Measurements from ENCODE around the gene GLB1L2. TPM values are rescaled to one million over a fixed set of nuclear protein-coding genes. Genes with fewer than 3 reads are reported as not detected.
A peak's percentile ranks its signal among the peaks of the same experiment; 100 is the strongest.
"Not testable (repeated sequence)": the region's sequence is repeated elsewhere in the genome, so short reads cannot be mapped to it uniquely, and the experiment has no call there.

The GLB1L2 gene
- total RNA-seq, 2 experiments from 2014 or later, result 1.6 to 1.7 TPM

GRCh38 chr11:134293119-134294113, 38.4 kb upstream of the GLB1L2 start:
- no peak overlapping the region for H3K27ac Mint-ChIP-seq
- DNase-seq (no peak), ATAC-seq (ENCODE audit: low read depth) (no peak)
- H3K27me3 Mint-ChIP-seq, result no peaks in the 10 kb centered on the region
- POLR2A ChIA-PET, result no interaction called here
- H3K36me3 Mint-ChIP-seq, result no peaks in the 10 kb centered on the region
- no peaks in the 10 kb centered on the region for H3K9me3 Mint-ChIP-seq
- no peaks in the 10 kb centered on the region for H3K4me1 Mint-ChIP-seq
- no peak overlapping the region for H3K4me3 Mint-ChIP-seq

DNA sequence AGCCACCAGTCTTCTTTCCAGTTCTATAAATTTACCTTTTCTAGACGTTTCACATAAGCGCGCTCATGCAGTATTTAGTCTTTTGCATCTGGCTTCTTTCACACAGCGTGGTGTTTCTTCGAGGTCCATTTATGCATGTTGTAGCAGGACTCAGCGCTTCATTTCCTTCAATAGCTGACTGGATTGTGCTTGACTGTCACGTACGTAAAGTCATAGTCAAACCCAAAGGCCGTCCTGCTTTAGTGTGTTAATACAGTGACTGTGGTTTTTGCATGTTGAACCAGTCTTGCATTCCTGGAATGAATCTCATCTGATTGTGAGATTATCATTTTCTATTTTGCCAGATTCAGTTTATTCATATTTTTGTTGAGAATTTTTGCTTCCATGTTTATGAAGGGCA, 37.1 kb upstream of the GLB1L2 start:
- POLR2A ChIA-PET, result no interaction called here
- Mint-ChIP-seq H3K9me3 (no peaks in the 10 kb centered on the region), H3K27ac (no peak overlapping the region), H3K4me3 (no peak overlapping the region), H3K4me1 (no peaks in the 10 kb centered on the region), H3K27me3 (no peaks in the 10 kb centered on the region), H3K36me3 (peaks cover 4% of the 10 kb centered on the region)
- DNase-seq (no peak), ATAC-seq (ENCODE audit: low read depth) (no peak)

- Mint-ChIP-seq H3K36me3 (peaks cover 5% of the 10 kb centered on the region), H3K27me3 (no peaks in the 10 kb centered on the region), H3K4me3 (no peak overlapping the region), H3K4me1 (no peaks in the 10 kb centered on the region), H3K27ac (no peak overlapping the region), H3K9me3 (peaks cover 4% of the 10 kb centered on the region)
- POLR2A ChIA-PET, result no interaction called here
- DNase-seq (no peak), ATAC-seq (ENCODE audit: low read depth) (no peak)
Observed at GRCh38 chr11:134312223-134312622, 19.6 kb upstream of the GLB1L2 start.

- DNase-seq, result no peak
- Mint-ChIP-seq H3K9me3 (peaks cover 4% of the 10 kb centered on the region), H3K36me3 (peaks cover 7% of the 10 kb centered on the region), H3K27ac (no peak overlapping the region), H3K27me3 (no peaks in the 10 kb centered on the region), H3K4me3 (no peak overlapping the region), H3K4me1 (no peaks in the 10 kb centered on the region)
- POLR2A ChIA-PET, result no interaction called here
- ATAC-seq (ENCODE audit: low read depth), result no peak
Observed at GRCh38 chr11:134312807-134313206, 19.0 kb upstream of the GLB1L2 start.

DNA sequence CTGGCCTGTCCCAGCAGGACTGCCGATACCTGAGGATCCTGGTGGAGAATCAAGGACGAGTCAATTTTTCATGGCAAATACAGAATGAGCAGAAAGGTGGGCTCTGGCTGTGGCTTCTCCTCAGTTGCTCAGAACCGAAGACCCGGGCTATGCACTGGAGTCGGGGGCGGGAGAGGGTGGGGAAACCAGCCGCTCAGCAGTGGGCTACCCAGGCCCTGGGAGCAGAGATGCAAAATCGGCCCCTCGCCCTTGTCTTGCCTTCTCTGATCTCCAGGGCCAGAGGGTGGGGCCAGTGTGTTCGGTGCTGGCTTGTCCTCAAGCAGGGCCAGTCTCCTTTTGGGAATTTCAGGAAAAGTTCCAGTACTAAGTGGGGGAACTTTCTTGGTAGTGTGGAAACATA, 18.4 kb upstream of the GLB1L2 start:
- POLR2A ChIA-PET, result no interaction called here
- no peaks in the 10 kb centered on the region for H3K27me3 Mint-ChIP-seq
- H3K4me3 Mint-ChIP-seq, result no peak overlapping the region
- no peaks in the 10 kb centered on the region for H3K4me1 Mint-ChIP-seq
- ATAC-seq (ENCODE audit: low read depth) (no peak), DNase-seq (no peak)
- H3K9me3 Mint-ChIP-seq, result peaks cover 4% of the 10 kb centered on the region
- H3K36me3 Mint-ChIP-seq, result peaks cover 5% of the 10 kb centered on the region
- H3K27ac Mint-ChIP-seq, result no peak overlapping the region

- Mint-ChIP-seq H3K36me3 (peaks cover 10% of the 10 kb centered on the region), H3K4me3 (no peak overlapping the region), H3K27me3 (no peaks in the 10 kb centered on the region), H3K4me1 (no peaks in the 10 kb centered on the region), H3K9me3 (peaks cover 4% of the 10 kb centered on the region), H3K27ac (no peak overlapping the region)
- ATAC-seq (ENCODE audit: low read depth), result no peak
- DNase-seq, result no peak
- POLR2A ChIA-PET, result no interaction called here
Observed at GRCh38 chr11:134313821-134314607, 17.8 kb upstream of the GLB1L2 start.

DNA sequence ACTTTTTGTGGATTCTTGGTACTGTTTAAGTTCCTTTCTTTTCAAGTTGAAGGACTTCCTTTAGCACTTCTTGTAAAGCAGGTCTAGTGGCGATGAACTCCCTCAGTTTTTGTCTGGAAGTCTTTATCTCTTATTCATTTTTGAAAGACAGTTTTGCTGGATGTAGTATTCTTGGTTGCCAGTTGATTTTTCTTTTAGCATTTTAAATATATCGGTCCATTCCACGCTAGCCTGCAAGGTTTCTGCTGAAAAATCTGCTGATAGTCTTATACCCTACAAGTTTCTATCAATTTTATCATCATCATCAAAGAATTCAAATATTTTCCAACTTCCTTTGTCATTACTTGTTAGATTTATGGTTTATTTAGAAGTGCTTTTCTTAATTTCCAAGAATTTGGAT, 14.7 kb upstream of the GLB1L2 start:
- H3K4me3 Mint-ChIP-seq, result no peak overlapping the region
- no peaks in the 10 kb centered on the region for H3K27me3 Mint-ChIP-seq
- ATAC-seq (ENCODE audit: low read depth) (no peak), DNase-seq (no peak)
- no peaks in the 10 kb centered on the region for H3K4me1 Mint-ChIP-seq
- POLR2A ChIA-PET, result no interaction called here
- no peak overlapping the region for H3K27ac Mint-ChIP-seq
- H3K9me3 Mint-ChIP-seq, result peaks cover 13% of the 10 kb centered on the region
- peaks cover 23% of the 10 kb centered on the region for H3K36me3 Mint-ChIP-seq

- H3K27me3 Mint-ChIP-seq, result not testable (repeated sequence)
- peaks cover 13% of the 10 kb centered on the region for H3K9me3 Mint-ChIP-seq
Observed at GRCh38 chr11:134321373-134321772, 10.4 kb upstream of the GLB1L2 start.

GRCh38 chr11:134322553-134322952, 9.2 kb upstream of the GLB1L2 start:
- POLR2A ChIA-PET, result no interaction called here
- ATAC-seq (ENCODE audit: low read depth) (no peak), DNase-seq (no peak)
- H3K9me3 Mint-ChIP-seq, result peaks cover 11% of the 10 kb centered on the region
- no peak overlapping the region for H3K27ac Mint-ChIP-seq
- H3K36me3 Mint-ChIP-seq, result peaks cover 18% of the 10 kb centered on the region
- no peak overlapping the region for H3K4me3 Mint-ChIP-seq
- H3K4me1 Mint-ChIP-seq, result no peaks in the 10 kb centered on the region
- H3K27me3 Mint-ChIP-seq, result peaks cover 4% of the 10 kb centered on the region

More at GRCh38 chr11:134321373-134321772, 10.4 kb upstream of the GLB1L2 start:
- H3K36me3 Mint-ChIP-seq, result peaks cover 23% of the 10 kb centered on the region
- ATAC-seq (ENCODE audit: low read depth); H3K27ac Mint-ChIP-seq; DNase-seq; H3K4me3 Mint-ChIP-seq; POLR2A ChIA-PET; H3K4me1 Mint-ChIP-seq: not testable (repeated sequence)

DNA sequence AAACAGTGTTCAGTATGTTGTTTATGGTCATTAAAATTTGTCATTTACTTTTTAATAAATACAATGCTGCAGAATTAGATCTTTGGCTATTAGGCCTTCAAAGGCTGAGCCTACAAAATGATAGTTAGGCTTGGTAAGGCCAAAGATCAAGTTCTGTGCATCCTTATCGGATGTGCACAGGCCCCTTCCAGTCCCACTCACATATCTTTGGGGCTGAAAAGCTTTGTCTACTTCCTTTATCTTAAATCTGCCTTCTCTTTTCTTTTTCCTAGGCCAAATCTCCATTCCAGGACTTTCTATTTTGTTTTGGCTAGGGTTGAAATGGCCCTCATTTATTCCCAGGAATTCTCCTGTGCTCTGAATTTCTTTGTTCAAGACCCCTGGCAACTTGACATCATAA, 3.4 kb upstream of the GLB1L2 start:
- DNase-seq, result no peak
- H3K9me3 Mint-ChIP-seq, result no peaks in the 10 kb centered on the region
- H3K27me3 Mint-ChIP-seq, result peaks cover 36% of the 10 kb centered on the region
- POLR2A ChIA-PET, result no interaction called here
- H3K4me1 Mint-ChIP-seq, result peaks cover 8% of the 10 kb centered on the region
- H3K4me3 Mint-ChIP-seq, result no peak overlapping the region
- no peak for ATAC-seq (ENCODE audit: low read depth)
- H3K36me3 Mint-ChIP-seq, result no peaks in the 10 kb centered on the region
- no peak overlapping the region for H3K27ac Mint-ChIP-seq

GRCh38 chr11:134330611-134331353, 1.0 kb upstream of the GLB1L2 start:
- Mint-ChIP-seq H3K27ac (no peak overlapping the region), H3K9me3 (no peaks in the 10 kb centered on the region), H3K27me3 (peaks cover 42% of the 10 kb centered on the region), H3K4me3 (peak overlapping the region; percentile 84), H3K36me3 (no peaks in the 10 kb centered on the region), H3K4me1 (peaks cover 8% of the 10 kb centered on the region)
- no peak for ATAC-seq (ENCODE audit: low read depth)
- DNase-seq, result no peak
- POLR2A ChIA-PET, result no interaction called here

GRCh38 chr11:134332189-134332631, 422 bp downstream of the GLB1L2 start:
- POLR2A ChIA-PET, result interaction anchor here (1.2 kb wide), 1 partner anchor 56 kb away, joined by 5 read pairs; the partner anchor contains the start of gene GLB1L3
- Mint-ChIP-seq H3K4me3 (peak overlapping the region; percentile 64), H3K27ac (no peak overlapping the region), H3K36me3 (no peaks in the 10 kb centered on the region), H3K9me3 (no peaks in the 10 kb centered on the region), H3K4me1 (peaks cover 8% of the 10 kb centered on the region), H3K27me3 (peaks cover 42% of the 10 kb centered on the region)
- DNase-seq (no peak), ATAC-seq (ENCODE audit: low read depth) (peak; percentile 37)

DNA sequence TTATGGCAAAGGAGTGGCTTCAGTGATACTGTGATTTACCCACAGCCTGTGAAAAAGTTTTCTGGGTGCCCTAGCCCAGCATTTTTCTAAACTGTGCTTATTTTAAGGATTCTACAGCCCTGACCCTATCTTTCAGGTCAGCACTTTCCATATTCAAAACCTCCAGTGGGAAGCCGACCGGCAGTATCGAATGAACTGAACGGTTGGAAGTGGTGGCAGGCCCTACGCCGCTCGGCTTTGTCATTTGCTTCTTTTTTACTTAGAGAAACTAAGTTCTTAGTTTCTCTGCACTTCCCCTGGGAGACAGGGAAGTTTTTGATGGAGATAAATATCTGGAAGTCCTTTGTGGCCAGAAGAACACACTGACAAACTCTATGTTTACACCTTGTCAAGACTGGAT, 994 bp downstream of the GLB1L2 start:
- H3K27me3 Mint-ChIP-seq, result peaks cover 41% of the 10 kb centered on the region
- H3K36me3 Mint-ChIP-seq, result no peaks in the 10 kb centered on the region
- no peak overlapping the region for H3K27ac Mint-ChIP-seq
- DNase-seq (no peak), ATAC-seq (ENCODE audit: low read depth) (no peak)
- no peaks in the 10 kb centered on the region for H3K9me3 Mint-ChIP-seq
- H3K4me1 Mint-ChIP-seq, result peaks cover 8% of the 10 kb centered on the region
- peak overlapping the region; percentile 64 for H3K4me3 Mint-ChIP-seq
- POLR2A ChIA-PET, result interaction anchor here (1.2 kb wide), 1 partner anchor 57 kb away, joined by 5 read pairs; the partner anchor contains the start of gene GLB1L3
